ENCODE data around the gene BBLN. TPM values are rescaled to one million over a fixed set of nuclear protein-coding genes. Genes with fewer than 3 reads are reported as not detected.
"Not testable (repeated sequence)": the region's sequence is repeated elsewhere in the genome, so short reads cannot be mapped to it uniquely, and the experiment has no call there.

Gene BBLN, protein sequence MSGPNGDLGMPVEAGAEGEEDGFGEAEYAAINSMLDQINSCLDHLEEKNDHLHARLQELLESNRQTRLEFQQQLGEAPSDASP
- polyA plus RNA-seq (2013, experiment 1 of 2; ENCODE audit: insufficient read length) = 50.9 TPM
- 56.7 TPM for polyA plus RNA-seq (2013, experiment 2 of 2; ENCODE audit: insufficient read length)

DNA sequence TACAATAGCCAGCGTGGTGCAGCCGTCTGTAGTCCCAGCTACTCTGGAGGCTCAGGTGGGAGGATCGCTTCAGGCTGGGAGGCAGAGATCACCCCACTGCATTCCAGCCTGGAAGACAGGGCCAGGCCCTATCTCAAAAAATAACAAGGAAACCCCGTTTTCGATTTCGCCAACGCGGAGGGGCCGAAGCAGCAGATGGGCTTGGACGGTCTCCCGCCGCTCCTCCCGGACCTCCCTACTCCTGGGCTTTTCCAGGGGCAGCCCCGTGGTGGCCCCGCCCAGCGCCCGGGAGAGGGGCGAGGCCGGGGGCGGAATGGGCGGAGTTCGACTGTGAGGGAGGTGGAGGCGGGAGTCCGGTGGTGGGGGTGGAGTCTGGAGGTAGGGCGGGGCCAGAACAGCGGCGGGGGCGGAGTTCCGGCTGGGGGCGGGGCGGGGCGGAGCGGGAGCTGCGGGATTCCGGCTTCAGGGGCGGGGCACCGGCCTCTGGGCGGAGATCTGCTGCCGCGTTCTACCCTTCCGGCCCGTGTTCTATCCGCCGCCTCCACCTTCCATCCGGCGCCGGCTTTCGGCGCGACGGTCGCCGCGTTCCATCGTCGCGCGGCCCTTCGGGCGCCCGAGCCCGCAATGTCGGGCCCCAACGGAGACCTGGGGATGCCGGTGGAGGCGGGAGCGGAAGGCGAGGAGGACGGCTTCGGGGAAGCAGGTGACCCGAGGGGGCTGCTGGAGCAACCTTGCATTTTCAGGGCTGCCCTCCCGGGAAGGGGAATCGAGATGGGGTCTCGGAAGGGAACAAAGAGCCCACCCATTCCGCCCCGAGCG, at the start of gene BBLN:
Gene BBLN (plus strand): TSS at position 482 of the 819 bp plus-strand sequence. CDS start 143 bp downstream, at position 625.
- DNase-seq = peak; percentile 94

DNA sequence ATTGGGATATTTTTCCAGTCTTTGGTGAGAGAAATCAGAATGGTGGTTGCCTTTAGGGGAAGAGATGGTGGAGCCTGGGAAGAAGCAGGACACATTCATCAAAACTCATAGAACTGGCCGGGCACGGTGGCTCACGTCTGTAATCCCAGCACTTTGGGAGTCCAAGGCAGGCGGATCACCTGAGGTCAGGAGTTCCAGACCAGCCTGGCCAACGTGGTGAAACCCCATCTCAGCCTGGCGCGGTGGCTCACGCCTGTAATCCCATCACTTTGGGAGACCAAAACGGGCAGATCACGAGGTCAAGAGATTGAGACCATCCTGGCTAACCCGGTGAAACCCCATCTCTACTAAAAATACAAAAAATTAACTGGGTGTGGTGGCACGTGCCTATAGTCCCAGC, 48.3 kb upstream of the BBLN start:
- DNase-seq = not testable (repeated sequence)

DNA sequence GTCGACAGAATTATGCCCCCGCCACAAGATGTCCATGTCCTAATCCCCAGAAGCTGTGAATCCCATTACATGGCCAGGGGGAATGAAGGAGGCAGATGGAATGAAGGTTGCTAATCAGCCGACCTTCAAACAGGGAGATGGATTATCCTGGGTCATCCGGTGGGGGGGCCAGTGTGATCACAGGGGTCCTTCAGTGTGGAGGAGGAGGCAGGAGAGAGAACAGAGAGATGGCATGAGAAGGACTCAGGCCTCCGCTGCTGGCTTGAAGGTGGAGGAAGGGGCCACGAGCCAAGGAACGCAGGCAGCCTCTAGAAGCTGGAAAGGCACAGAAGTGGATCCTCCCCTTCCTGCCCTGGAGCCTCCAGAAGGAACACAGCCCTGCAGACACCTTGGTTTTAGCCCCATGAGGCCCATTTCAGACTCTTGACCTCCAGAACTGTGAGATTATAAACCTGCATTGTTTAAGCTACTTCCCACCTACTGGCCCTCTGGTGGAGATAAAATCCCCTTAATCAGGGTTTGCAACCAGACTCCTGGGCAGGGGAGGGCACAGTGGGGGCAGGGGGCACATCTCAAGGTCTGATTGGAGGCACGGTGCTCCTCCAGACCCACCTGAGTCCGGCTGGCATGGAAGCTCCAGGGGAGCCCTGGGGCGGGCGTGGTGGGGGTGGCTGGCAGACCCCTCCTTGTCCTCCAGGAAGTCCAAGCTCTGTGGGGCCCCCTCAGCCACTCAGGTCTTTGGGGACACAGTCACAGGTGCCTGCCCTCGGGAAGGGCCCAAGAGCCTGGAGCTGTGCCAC, 46.3 kb upstream of the BBLN start:
- DNase-seq = no peak

DNA sequence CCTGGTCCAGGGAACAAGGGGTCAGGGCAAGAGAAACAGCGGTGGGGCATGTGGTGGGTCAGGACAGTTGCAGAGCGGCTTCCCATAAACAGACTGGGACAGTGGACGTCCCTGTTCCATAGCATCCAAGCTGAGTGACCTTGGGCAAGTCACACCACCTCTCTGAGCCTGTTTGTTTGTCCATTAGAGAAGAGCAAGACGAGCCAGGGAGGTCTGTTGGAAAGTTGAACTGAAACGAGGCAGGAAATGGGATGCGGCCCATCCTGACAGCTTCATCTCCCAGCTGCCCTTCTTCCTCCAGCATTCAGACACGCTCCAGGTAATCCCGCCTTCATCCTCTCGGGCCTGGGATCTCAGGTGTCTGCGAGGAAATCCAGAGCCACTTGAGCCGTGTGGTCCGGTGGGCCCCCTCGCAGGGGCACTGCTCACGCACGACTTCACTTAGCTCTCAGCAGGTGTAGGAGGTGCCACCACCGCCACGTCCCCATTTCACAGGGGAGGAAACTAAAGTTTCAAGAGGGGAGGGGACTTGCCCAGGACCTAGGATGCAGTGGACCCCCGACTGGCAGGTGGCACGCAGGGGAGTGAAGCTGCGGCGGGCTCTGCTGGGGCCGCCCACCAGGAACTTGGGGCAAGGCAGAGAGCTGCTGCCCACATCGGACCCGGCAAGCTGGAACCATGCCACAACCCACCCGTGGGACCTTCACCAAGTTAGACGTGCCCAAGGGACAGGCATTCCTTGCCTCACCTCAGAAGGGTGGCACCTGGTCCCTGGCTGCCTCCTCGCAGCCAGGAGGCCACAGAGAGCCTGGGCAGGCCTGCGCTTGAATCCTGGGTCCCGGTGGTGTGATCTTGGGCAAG, 45.5 kb upstream of the BBLN start:
- no peak for DNase-seq

DNA sequence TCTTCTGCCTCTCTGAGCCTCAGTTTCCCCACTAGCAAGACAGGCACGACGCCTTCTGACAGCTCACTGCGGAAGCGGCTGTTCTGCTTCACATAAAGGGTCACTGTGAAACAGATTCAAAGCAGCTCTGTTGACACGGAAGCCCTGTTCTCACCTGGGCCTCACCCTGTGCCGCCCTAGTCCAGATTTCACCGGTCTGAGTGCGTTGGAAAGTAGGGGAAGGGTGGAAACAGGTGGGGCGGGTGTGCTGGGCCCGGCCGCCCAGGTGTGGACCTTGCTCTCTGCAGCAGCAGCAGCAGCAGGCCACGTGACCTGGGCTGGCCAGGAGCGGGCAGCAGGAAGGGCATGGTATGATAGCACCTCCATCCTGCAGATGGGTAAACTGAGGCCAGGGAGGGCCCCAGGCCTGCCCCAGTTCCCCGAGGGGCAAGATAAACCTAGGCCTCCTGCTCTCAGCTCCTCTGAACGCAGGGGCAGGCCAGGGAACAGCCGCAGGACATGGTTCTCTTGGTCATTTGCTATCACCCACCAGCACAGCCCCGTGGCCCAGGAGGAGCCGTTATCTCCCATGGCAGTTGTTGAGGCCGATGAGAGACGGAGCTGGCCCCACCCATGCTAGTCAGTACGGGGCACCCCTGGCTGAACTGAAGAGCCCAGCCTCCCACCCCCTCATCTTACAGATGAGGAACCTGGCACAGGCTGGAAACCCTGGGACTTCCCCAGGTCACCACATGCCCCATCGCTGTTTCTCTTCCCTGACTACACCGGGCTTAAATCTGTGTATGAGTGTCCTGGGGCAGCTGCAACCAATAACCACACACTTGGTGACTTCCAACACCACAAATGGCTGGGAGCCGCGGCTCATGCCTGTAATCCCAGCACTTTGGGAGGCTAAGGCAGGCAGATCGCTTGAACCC, 44.6 kb upstream of the BBLN start:
- DNase-seq = no peak

DNA sequence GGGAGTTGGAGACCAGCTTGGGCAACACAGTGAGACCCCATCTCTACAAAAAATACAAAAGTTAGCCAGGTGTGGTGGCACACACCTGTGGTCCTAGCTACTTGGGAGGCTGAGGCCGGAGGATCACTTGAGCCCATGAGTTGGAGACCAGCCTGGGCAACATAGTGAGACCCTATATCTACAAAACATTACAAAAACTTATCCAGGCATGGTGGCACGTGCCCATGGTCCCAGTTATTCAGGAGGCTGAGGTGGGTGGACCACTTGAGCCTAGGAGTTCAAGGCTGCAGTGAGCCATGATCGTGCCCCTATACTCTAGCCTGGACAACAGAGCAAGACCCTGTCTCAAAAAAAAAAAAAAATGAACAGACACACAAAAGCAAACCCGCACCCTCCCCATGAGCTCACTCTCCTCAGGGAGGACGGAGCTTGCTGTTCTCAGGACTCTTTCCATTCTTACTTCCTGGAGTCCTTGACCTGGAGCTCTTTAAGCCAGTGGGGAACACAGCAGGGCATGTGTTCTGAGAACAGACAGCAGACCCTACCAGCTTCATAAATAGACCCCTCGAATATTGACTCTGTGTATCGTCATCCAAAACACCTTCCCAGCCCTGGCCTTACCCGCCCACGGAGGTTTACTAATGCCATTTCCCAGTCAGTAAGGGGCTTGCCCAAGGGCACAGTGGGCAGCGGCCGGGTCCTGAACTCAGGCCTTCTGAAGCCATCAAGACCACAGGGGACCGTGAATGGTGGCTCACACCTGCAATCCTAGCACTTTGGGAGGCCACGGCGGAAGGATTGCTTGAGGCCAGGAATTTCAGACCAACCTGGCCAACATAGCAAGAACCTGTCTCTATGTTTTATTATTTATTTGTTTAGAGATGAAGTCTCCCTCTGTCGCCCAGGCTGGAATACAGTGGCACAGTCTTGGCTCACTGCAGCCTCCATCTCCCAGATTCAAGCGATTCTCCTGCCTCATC, 43.7 kb upstream of the BBLN start:
- DNase-seq = no peak

DNA sequence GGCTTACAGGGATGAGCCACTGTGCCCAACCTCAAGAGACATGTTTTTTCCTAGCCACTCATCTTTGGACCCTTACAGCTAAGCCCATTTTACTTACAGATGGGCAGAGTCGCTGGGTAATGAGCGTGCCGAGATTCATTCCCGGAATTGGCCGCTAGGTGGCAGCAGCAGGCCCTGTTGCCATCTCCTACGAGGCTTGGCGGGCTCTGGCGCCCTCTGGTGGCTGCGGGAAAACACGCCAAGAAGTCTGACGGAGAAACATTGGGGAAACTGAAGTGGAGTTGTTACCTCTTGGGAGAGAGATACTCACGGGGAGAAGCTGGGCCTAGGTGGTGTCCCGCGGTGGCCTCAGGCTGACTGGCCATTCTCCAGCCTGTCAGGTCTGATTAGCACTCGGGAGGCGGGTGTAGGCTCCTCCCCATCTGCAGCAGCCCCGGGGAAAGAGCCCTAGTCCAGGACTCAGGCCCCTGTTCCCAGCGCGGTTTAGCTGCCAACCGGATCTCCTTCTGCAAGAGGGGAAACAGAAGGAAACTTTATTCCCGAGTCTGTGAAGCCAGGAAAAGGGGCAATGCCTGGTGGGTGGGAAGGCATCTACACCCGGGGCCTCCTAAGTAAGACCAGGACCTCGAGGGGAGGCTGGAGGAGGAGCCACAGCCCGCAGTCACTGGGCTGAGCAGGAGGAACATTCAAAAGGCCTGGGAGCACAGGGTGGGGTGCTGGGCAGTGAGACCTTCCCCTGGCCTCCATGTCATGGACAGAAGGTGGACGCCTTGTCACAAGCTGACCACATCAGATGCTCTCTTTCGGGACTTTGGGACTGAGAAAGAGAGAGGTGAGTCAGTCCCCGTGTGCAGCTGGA, 42.2 kb upstream of the BBLN start:
- DNase-seq = peak; percentile 81

DNA sequence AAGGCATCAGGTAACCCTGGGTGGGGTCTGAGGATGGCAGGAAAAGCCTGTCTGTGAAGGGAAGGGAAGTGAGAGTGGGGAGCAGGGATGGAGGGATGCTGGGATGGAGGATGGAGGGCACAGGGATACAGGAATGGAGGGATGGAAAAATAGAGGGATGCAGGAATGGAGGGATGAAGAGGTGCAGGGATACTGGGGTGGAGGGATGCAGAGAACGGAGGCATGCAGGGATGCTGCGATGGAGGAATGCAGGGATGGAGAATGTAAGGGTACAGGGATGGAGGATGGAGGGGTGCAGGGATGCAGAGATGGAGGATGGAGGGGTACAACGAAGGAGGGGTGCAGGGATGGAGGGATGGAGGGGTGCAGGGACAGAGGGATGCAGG, 41.6 kb upstream of the BBLN start:
- no peak for DNase-seq

DNA sequence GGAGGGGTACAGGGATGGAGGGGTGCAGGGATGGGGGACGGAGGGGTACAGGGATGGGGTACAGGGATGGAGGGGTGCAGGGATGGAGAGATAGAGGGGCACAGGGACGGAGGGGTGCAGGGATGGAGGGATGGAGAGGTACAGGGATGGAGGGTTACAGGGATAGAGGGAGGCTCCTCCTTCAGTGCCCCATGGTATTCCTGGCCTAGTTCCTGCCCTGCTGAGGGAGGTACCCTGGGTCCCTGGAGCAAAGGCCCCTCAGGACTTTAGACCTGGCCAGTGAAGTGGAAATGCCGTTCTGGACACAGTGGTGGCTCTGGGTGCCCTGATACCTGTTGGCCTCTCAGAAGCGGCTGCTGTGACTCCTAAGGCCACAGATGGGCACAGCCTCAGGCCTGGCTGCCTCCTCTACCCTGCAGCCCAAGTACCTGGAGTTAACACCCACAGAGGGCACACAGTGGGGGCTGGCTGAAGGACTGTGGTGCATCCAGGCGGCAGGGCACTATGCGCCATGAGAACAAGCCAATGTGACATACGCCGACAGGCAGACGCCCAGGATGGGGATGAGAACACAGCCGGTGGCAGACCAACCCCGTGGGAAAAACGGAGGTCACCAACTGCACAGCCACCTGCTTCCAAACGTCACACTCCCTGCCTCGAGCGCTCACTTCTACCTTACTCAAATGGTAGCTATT, 40.9 kb upstream of the BBLN start:
- no peak for DNase-seq

DNA sequence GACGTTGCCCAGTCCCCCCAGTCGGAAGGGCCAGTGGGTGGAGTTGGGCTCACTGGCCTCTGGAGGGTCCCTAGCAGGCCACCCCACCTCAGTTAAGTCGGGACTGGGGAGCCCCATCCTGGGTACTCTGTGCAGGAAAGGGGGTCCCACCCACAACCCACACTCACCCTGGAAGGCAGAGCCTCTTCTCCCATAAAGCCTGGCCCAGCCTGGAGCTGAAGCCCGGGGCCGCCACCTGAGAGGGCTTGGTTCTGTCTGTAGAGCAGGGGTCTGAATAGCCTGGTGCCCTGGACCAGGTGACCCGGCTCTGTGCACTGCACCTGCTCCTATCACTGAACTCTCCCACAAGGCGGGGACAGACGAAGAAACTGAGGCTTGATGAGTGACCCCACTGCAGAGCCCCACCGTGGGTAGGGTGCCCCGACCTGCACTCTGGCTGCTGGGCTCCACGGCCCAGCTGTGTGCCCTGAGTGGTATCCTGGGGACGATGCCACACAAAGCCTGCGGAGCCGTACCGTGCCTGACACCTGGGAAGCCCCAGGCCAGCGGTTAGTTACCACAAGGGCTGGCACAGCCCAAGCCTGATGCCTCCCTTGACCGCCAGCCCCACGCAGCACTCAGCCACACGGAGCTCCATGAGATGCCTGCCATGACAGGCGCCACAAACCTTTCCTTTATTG, 39.9 kb upstream of the BBLN start:
- no peak for DNase-seq

DNA sequence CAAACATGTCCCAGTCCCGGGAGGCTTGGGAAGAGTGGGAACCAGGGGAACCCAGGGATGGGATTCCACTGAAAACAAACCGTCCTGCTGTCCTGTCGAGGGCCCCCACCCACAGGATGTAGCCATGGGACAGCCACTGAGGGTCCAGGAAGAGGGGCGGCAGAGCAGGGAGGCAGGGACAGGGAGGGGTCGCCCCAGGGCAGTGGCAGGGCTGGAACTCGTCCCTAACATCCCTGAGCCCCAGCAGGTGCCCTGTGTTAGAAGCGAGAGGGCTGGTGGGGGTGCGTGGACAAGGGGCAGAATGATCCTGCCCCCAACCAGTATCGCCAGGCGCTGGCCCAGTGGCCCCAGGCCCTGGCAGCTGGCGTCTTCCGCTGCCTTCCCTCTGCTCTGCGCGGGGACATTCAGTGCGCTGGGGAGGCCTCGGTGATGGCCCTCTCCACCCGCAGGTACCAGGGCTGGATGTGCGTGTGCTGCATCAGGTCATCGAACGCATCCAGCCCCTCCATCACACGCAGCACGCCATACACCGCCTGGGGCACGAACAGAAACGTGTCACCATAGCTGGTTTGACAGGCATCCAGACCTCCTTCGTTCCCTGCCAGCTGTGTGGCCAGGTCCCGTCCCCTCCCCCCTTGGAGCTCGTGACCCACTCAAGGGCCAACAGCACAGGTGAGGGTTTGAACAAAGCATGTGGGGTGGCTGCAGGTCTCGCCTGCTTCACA, 39.2 kb upstream of the BBLN start:
- no peak for DNase-seq

DNA sequence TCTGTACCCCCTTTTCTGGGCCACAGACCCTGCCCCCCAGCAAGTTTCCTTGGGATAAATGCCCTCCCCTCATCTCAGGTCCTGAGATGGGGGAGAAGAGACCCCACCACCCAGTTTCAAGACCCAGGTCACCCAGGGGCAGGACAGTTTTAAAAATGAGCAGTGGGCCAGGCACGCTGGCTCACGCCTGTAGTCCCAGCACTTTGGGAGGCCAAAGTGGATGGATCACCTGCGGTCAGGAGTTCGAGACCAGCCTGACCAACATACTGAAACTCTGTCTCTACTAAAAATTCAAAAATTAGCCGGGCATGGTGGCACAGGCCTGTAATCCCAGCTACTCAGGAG, 38.6 kb upstream of the BBLN start:
- DNase-seq = no peak

DNA sequence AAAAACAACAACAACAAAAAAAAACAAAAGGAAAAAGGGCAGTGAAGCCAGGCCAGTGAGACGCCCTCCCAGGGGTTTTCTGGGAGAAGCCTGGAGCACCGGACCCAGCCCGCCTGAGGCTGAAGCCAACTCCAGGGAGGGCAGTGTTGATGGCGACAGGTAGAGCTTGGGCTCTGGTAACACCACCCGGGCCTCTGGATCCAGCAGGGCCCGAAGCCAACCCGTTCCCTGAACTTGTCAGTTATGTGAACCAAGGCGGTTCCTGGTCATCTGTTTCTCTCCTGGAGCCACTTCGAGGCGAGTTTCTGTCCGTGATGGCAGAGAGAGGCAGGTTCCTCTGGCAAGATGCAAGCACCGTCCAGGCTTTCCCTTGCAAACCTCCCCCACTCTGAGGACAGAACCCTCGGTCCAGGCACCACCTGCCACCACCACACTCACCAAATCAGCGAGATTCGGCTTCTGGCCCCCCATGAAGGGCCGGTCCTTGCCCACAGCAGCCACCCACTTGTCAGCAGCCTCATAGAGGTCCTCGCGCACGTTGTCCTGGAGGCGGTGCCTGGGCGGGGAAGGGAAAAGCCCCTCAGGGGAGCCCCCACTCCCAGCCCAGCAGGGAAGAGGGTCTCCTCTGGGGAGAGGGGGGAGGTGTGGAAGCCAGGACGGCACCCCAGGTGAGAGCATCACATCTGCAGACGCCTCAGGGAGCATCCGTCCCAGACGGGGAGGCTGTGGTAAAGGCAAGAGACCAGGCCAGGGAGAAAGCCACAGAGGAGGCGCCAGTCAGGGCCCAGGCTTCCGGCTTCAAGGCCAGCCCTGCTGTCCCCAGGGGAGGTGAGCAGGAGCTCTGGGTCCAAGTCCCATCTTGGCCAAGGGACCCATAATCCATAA, 37.9 kb upstream of the BBLN start:
- no peak for DNase-seq

DNA sequence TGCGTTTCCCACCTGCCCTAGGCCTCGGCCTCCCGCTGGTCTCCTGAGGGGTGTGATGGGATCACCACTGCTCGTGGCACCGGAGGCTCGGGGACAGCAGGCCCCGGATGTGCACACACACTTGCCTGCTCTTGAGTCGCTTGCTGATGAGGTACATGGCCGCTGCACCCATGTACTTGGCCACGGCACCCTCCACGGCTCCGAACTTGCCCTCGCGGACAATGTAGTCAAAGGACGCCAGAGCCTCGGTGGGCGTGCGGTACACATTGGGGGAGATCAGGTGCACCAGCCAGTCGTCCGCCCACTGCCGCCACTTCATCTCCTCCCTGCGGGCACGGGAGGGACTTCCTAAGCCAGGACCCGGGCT, 37.3 kb upstream of the BBLN start:
- no peak for DNase-seq

DNA sequence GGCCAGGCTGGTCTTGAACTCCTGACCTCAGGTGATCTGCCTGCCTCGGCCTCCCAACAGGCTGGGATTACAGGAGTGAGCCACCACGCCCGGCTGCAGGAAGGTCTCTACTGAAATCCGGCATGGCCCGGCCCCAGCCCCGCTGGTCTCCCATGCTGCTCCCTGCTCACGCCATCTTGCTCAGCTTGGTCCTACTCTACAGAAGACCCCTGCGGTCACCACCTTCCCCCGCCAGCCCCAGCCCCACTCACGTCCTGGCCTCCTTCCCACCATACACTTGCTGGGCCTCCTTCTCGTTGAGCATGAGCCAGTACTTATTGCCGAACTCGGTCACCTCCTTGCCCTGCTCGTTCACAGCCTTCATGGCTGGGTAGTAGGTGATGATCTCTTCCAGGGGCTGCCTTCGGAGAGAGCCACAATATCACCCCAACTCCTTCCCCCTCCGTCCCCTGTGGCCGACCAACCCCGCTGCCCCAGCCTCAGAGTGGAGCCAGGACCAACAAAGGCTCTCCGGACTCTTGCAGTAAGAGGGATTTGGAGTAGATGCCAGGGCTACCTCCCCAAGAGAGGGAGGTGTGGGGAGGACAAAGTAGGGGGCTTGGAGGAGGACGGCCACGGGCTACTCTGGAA, 36.5 kb upstream of the BBLN start:
- no peak for DNase-seq

DNA sequence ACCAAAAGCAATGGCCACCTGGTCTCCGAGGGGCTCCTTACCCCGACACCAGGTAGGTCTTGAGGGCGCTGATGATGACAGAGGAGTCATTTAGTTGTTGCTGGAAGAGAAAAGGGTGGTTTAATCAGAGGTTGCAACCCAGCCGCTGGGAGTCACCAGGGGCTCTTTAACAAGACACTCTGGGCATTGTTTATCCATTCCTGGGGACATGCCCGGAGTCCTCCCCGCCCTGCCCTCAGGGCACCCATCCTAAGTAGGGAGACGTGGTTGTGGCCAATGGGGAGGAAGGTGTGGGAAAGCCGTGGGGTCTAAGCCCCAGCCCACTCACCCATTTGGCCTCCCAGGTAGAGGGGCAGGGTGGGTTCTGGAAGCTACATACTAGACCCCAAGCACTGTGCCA, 35.6 kb upstream of the BBLN start:
- no peak for DNase-seq

Measured in fibroblast of skin of abdomen (primary cell).